Measurements from ENCODE around the gene MYB. TPM values are rescaled to one million over a fixed set of nuclear protein-coding genes. Genes with fewer than 3 reads are reported as not detected.

MYB gene
- total and polyA plus RNA-seq, 5 donors from 2014 or later, result 1.4 to 17.4 (median 4.6) TPM

GRCh38 chr6:135209803-135210202 is 28.7 kb downstream of the MYB start:
- ATAC-seq (ENCODE audit: low read depth in 2 of 2) (peak in 1 of 2 donors; percentile 38), DNase-seq (peak in 1 of 3 donors; percentile 33)
- H3K9me3 Mint-ChIP-seq, result no peaks in the 10 kb centered on the region
- H3K36me3 Mint-ChIP-seq, result peaks cover 10% of the 10 kb centered on the region
- Histone ChIP-seq H3K9me3 (ENCODE audit: control insufficient read depth in 2 of 2, low read length in 2 of 2) (no peaks in the 10 kb centered on the region), H3K27ac (ENCODE audit: insufficient read depth, low read length, poor library complexity, severe bottlenecking) (peak overlapping the region; percentile 66), H3K27me3 (ENCODE audit: control insufficient read depth, insufficient read depth, low read length) (no peaks in the 10 kb centered on the region), H3K4me3 (ENCODE audit: low read depth, low read length) (peak overlapping the region; percentile 72), H3K36me3 (ENCODE audit: control insufficient read depth, insufficient read depth, low read length) (peaks cover 7% of the 10 kb centered on the region), H3K4me1 (ENCODE audit: control insufficient read depth, insufficient read depth, low read length, poor library complexity, severe bottlenecking) (peaks cover 23% of the 10 kb centered on the region)
- peak overlapping the region; percentile 54 to 87 (median 84) for H3K4me3 Mint-ChIP-seq
- H3K4me1 Mint-ChIP-seq, result peaks cover 23 to 49% (median 42%) of the 10 kb centered on the region in 4 donors
- peak overlapping the region; percentile 53 to 89 (median 86) for H3K27ac Mint-ChIP-seq
- H3K27me3 Mint-ChIP-seq, result no peaks in the 10 kb centered on the region

- Mint-ChIP-seq H3K4me1 (peaks cover 23 to 53% (median 45%) of the 10 kb centered on the region in 4 donors), H3K36me3 (peaks cover 16% of the 10 kb centered on the region), H3K27me3 (no peaks in the 10 kb centered on the region), H3K9me3 (no peaks in the 10 kb centered on the region), H3K27ac (peak overlapping the region; percentile 46 to 90 (median 89)), H3K4me3 (peak overlapping the region; percentile 23 to 87 (median 77))
- Histone ChIP-seq H3K36me3 (ENCODE audit: control insufficient read depth, insufficient read depth, low read length) (peaks cover 7% of the 10 kb centered on the region), H3K27me3 (ENCODE audit: control insufficient read depth, insufficient read depth, low read length) (no peaks in the 10 kb centered on the region), H3K9me3 (ENCODE audit: control insufficient read depth in 2 of 2, low read length in 2 of 2) (no peaks in the 10 kb centered on the region), H3K4me3 (ENCODE audit: low read depth, low read length) (peak overlapping the region; percentile 72), H3K27ac (ENCODE audit: insufficient read depth, low read length, poor library complexity, severe bottlenecking) (no peak overlapping the region), H3K4me1 (ENCODE audit: control insufficient read depth, insufficient read depth, low read length, poor library complexity, severe bottlenecking) (peaks cover 23% of the 10 kb centered on the region)
- ATAC-seq (ENCODE audit: low read depth in 2 of 2) (no peak), DNase-seq (no peak)
These were observed 29.7 kb downstream of the MYB start for GRCh38 chr6:135210632-135211305.

- H3K36me3 ChIP-seq (ENCODE audit: control insufficient read depth, insufficient read depth, low read length), result peaks cover 5% of the 10 kb centered on the region
- peak overlapping the region; percentile 46 to 90 (median 89) for H3K27ac Mint-ChIP-seq
- ATAC-seq (ENCODE audit: low read depth in 2 of 2) (no peak), DNase-seq (no peak)
- no peaks in the 10 kb centered on the region for H3K9me3 ChIP-seq (ENCODE audit: control insufficient read depth in 2 of 2, low read length in 2 of 2)
- no peaks in the 10 kb centered on the region for H3K27me3 Mint-ChIP-seq
- H3K9me3 Mint-ChIP-seq, result no peaks in the 10 kb centered on the region
- H3K4me1 Mint-ChIP-seq, result peaks cover 23 to 56% (median 46%) of the 10 kb centered on the region in 4 donors
- peak overlapping the region; percentile 23 to 87 (median 66) for H3K4me3 Mint-ChIP-seq
- no peaks in the 10 kb centered on the region for H3K27me3 ChIP-seq (ENCODE audit: control insufficient read depth, insufficient read depth, low read length)
- H3K4me1 ChIP-seq (ENCODE audit: control insufficient read depth, insufficient read depth, low read length, poor library complexity, severe bottlenecking), result peaks cover 23% of the 10 kb centered on the region
- no peak overlapping the region for H3K27ac ChIP-seq (ENCODE audit: insufficient read depth, low read length, poor library complexity, severe bottlenecking)
- H3K4me3 ChIP-seq (ENCODE audit: low read depth, low read length), result peak overlapping the region; percentile 72
- peaks cover 19% of the 10 kb centered on the region for H3K36me3 Mint-ChIP-seq
These were observed 30.2 kb downstream of the MYB start for GRCh38 chr6:135211306-135211702.

GRCh38 chr6:135212020-135212806 is 31.1 kb downstream of the MYB start:
- Mint-ChIP-seq H3K27me3 (no peaks in the 10 kb centered on the region), H3K9me3 (no peaks in the 10 kb centered on the region), H3K36me3 (peaks cover 19% of the 10 kb centered on the region), H3K4me1 (peaks cover 23 to 56% (median 46%) of the 10 kb centered on the region in 4 donors), H3K4me3 (peak overlapping the region; percentile 36 to 74 (median 60)), H3K27ac (peak overlapping the region; percentile 32 to 91 (median 86))
- DNase-seq (peak in 1 of 3 donors; percentile 44), ATAC-seq (ENCODE audit: low read depth in 2 of 2) (peak; percentile 25 to 34)
- Histone ChIP-seq H3K27me3 (ENCODE audit: control insufficient read depth, insufficient read depth, low read length) (no peaks in the 10 kb centered on the region), H3K9me3 (ENCODE audit: control insufficient read depth in 2 of 2, low read length in 2 of 2) (no peaks in the 10 kb centered on the region), H3K36me3 (ENCODE audit: control insufficient read depth, insufficient read depth, low read length) (no peaks in the 10 kb centered on the region), H3K27ac (ENCODE audit: insufficient read depth, low read length, poor library complexity, severe bottlenecking) (peak overlapping the region; percentile 24), H3K4me1 (ENCODE audit: control insufficient read depth, insufficient read depth, low read length, poor library complexity, severe bottlenecking) (peaks cover 23% of the 10 kb centered on the region), H3K4me3 (ENCODE audit: low read depth, low read length) (peak overlapping the region; percentile 74)

- no peaks in the 10 kb centered on the region for H3K27me3 Mint-ChIP-seq
- peak overlapping the region; percentile 74 for H3K4me3 ChIP-seq (ENCODE audit: low read depth, low read length)
- H3K4me1 Mint-ChIP-seq, result peaks cover 23 to 56% (median 46%) of the 10 kb centered on the region in 4 donors
- no peaks in the 10 kb centered on the region for H3K27me3 ChIP-seq (ENCODE audit: control insufficient read depth, insufficient read depth, low read length)
- no peaks in the 10 kb centered on the region for H3K9me3 ChIP-seq (ENCODE audit: control insufficient read depth in 2 of 2, low read length in 2 of 2)
- peaks cover 19% of the 10 kb centered on the region for H3K36me3 Mint-ChIP-seq
- no peaks in the 10 kb centered on the region for H3K9me3 Mint-ChIP-seq
- peak overlapping the region in 2 of 3 donors; percentile 86 to 91 for H3K27ac Mint-ChIP-seq
- DNase-seq (no peak), ATAC-seq (ENCODE audit: low read depth in 2 of 2) (no peak)
- H3K36me3 ChIP-seq (ENCODE audit: control insufficient read depth, insufficient read depth, low read length), result peaks cover 6% of the 10 kb centered on the region
- H3K27ac ChIP-seq (ENCODE audit: insufficient read depth, low read length, poor library complexity, severe bottlenecking), result peak overlapping the region; percentile 24
- H3K4me3 Mint-ChIP-seq, result peak overlapping the region; percentile 36 to 74 (median 60)
- peaks cover 23% of the 10 kb centered on the region for H3K4me1 ChIP-seq (ENCODE audit: control insufficient read depth, insufficient read depth, low read length, poor library complexity, severe bottlenecking)
These were observed 31.8 kb downstream of the MYB start for GRCh38 chr6:135212935-135213334.

GRCh38 chr6:135213616-135214015 is 32.5 kb downstream of the MYB start:
- no peak for ATAC-seq (ENCODE audit: low read depth in 2 of 2)
- H3K27ac ChIP-seq (ENCODE audit: insufficient read depth, low read length, poor library complexity, severe bottlenecking), result no peak overlapping the region
- Mint-ChIP-seq H3K4me3 (no peak overlapping the region), H3K4me1 (peaks cover 23 to 55% (median 46%) of the 10 kb centered on the region in 4 donors), H3K27me3 (no peaks in the 10 kb centered on the region), H3K27ac (peak overlapping the region in 1 of 3 donors; percentile 91), H3K9me3 (no peaks in the 10 kb centered on the region), H3K36me3 (peaks cover 19% of the 10 kb centered on the region)
- H3K9me3 ChIP-seq (ENCODE audit: control insufficient read depth in 2 of 2, low read length in 2 of 2), result no peaks in the 10 kb centered on the region
- no peaks in the 10 kb centered on the region for H3K27me3 ChIP-seq (ENCODE audit: control insufficient read depth, insufficient read depth, low read length)
- H3K4me1 ChIP-seq (ENCODE audit: control insufficient read depth, insufficient read depth, low read length, poor library complexity, severe bottlenecking), result peaks cover 23% of the 10 kb centered on the region
- peaks cover 8% of the 10 kb centered on the region for H3K36me3 ChIP-seq (ENCODE audit: control insufficient read depth, insufficient read depth, low read length)
- no peak overlapping the region for H3K4me3 ChIP-seq (ENCODE audit: low read depth, low read length)
- DNase-seq, result no peak

- Histone ChIP-seq H3K27me3 (ENCODE audit: control insufficient read depth, insufficient read depth, low read length) (no peaks in the 10 kb centered on the region), H3K9me3 (ENCODE audit: control insufficient read depth in 2 of 2, low read length in 2 of 2) (no peaks in the 10 kb centered on the region), H3K4me3 (ENCODE audit: low read depth, low read length) (no peak overlapping the region), H3K36me3 (ENCODE audit: control insufficient read depth, insufficient read depth, low read length) (peaks cover 19% of the 10 kb centered on the region), H3K4me1 (ENCODE audit: control insufficient read depth, insufficient read depth, low read length, poor library complexity, severe bottlenecking) (peaks cover 19% of the 10 kb centered on the region), H3K27ac (ENCODE audit: insufficient read depth, low read length, poor library complexity, severe bottlenecking) (no peak overlapping the region)
- Mint-ChIP-seq H3K27me3 (no peaks in the 10 kb centered on the region), H3K4me3 (no peak overlapping the region), H3K4me1 (peaks cover 22 to 41% (median 36%) of the 10 kb centered on the region in 4 donors), H3K9me3 (no peaks in the 10 kb centered on the region), H3K27ac (peak overlapping the region in 1 of 3 donors; percentile 43), H3K36me3 (peaks cover 32% of the 10 kb centered on the region)
- no peak for ATAC-seq (ENCODE audit: low read depth in 2 of 2)
- DNase-seq, result no peak
These were observed 34.1 kb downstream of the MYB start for GRCh38 chr6:135215160-135215559.

All from CD4-positive, CD25-positive, alpha-beta regulatory T cell (primary cell).